HL-60 (cell line): Measurements from ENCODE around the gene PRAME.

Experiments used
- DNase-seq, 2 experiments: peaks; one replicate each; pipeline ENCODE4 v3.0.0-alpha.2; 2010 to 2020; ENCODE audit warnings: low read depth in 1 of 2, low spot score in 1 of 2
- H3K27ac ChIP-seq: fragments of 250-450 bp; sonication (Bioruptor Pico); replicated peaks from 2 replicates; pipeline ENCODE4 v1.5.1; 2020; ENCODE audit warnings: mild to moderate bottlenecking, moderate library complexity
- H3K27me3 ChIP-seq: fragments of 250-450 bp; sonication (Bioruptor Pico); 2 replicates; pipeline ENCODE4 v1.5.1; 2021; ENCODE audit warnings: mild to moderate bottlenecking, moderate library complexity; ENCODE audit not compliant: insufficient read depth, poor library complexity, severe bottlenecking
- H3K4me3 ChIP-seq: replicated peaks from 2 replicates; pipeline ENCODE4 v1.5.1; 2011; ENCODE audit warnings: mild to moderate bottlenecking, control low read depth, low read length; ENCODE audit not compliant: insufficient read depth
- GABPA ChIP-seq: IDR thresholded peaks from 2 replicates; pipeline ENCODE4 v1.6.1; 2012; ENCODE audit warnings: low read depth
- POLR2AphosphoS5 ChIP-seq: IDR thresholded peaks from 2 replicates; pipeline ENCODE4 v1.6.1; 2012; ENCODE audit warnings: low read depth
- SPI1 ChIP-seq: IDR thresholded peaks from 2 replicates; pipeline ENCODE4 v1.6.1; 2012; ENCODE audit warnings: low read depth, mild to moderate bottlenecking, borderline replicate concordance
- TF ChIP-seq, protein P1 (sequence below): IDR thresholded peaks from 2 replicates; pipeline ENCODE4 v1.6.1; 2012; ENCODE audit warnings: low read depth; ENCODE audit not compliant: insufficient replicate concordance
- TF ChIP-seq, protein P2 (sequence below): IDR thresholded peaks from one replicate; pipeline ENCODE4 v1.5.1; 2011; ENCODE audit warnings: low read length, control low read depth, inconsistent platforms; ENCODE audit not compliant: insufficient read depth

PRAME gene

GRCh38 chr22:22588485-22589164 lies 29.6 kb upstream of the PRAME start:
- DNase-seq = no peak
- TF ChIP-seq POLR2AphosphoS5 (no peak), GABPA (no peak)
- TF ChIP-seq, protein P1, sequence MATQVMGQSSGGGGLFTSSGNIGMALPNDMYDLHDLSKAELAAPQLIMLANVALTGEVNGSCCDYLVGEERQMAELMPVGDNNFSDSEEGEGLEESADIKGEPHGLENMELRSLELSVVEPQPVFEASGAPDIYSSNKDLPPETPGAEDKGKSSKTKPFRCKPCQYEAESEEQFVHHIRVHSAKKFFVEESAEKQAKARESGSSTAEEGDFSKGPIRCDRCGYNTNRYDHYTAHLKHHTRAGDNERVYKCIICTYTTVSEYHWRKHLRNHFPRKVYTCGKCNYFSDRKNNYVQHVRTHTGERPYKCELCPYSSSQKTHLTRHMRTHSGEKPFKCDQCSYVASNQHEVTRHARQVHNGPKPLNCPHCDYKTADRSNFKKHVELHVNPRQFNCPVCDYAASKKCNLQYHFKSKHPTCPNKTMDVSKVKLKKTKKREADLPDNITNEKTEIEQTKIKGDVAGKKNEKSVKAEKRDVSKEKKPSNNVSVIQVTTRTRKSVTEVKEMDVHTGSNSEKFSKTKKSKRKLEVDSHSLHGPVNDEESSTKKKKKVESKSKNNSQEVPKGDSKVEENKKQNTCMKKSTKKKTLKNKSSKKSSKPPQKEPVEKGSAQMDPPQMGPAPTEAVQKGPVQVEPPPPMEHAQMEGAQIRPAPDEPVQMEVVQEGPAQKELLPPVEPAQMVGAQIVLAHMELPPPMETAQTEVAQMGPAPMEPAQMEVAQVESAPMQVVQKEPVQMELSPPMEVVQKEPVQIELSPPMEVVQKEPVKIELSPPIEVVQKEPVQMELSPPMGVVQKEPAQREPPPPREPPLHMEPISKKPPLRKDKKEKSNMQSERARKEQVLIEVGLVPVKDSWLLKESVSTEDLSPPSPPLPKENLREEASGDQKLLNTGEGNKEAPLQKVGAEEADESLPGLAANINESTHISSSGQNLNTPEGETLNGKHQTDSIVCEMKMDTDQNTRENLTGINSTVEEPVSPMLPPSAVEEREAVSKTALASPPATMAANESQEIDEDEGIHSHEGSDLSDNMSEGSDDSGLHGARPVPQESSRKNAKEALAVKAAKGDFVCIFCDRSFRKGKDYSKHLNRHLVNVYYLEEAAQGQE = no peak
- TF ChIP-seq, protein P2, sequence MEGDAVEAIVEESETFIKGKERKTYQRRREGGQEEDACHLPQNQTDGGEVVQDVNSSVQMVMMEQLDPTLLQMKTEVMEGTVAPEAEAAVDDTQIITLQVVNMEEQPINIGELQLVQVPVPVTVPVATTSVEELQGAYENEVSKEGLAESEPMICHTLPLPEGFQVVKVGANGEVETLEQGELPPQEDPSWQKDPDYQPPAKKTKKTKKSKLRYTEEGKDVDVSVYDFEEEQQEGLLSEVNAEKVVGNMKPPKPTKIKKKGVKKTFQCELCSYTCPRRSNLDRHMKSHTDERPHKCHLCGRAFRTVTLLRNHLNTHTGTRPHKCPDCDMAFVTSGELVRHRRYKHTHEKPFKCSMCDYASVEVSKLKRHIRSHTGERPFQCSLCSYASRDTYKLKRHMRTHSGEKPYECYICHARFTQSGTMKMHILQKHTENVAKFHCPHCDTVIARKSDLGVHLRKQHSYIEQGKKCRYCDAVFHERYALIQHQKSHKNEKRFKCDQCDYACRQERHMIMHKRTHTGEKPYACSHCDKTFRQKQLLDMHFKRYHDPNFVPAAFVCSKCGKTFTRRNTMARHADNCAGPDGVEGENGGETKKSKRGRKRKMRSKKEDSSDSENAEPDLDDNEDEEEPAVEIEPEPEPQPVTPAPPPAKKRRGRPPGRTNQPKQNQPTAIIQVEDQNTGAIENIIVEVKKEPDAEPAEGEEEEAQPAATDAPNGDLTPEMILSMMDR = no peak
- Histone ChIP-seq H3K27me3 (peaks cover 7% of the 10 kb centered on the region), H3K27ac (no peak overlapping the region), H3K4me3 (no peak overlapping the region)

DNA sequence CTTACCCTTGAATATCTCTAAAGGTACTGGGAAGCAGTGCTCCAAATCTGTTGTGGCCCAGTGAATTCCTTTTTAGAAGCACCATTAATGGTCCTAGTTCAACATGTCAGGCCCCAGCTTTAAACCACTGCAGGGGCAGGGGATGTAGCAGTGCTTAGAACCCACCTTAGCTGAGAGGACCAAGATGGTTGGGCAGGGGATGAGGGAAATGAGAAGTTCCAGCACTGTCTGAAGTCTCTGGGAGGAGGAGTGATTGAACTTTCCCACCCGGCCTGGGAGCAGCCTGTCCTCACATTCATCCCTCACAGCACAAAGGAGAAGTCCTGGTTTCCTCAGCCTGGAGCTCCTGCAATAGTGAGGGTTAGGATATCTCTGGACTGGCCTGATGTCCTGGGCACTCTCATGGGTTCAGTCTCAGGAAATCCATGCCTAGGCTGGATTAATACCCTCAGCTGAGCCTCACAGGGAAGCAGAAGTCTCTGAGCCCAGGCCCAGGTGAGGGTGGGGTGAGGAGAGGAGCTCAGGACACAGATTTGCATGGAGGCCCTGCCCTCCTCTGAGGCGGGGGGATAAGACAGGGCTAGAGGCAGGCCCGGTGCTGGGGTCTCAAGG lies 28.6 kb upstream of the PRAME start:
- peaks cover 7% of the 10 kb centered on the region for H3K27me3 ChIP-seq
- DNase-seq = no peak
- H3K27ac ChIP-seq = no peak overlapping the region
- TF ChIP-seq SPI1 = no peak
- TF ChIP-seq GABPA = no peak
- TF ChIP-seq, protein P2 = no peak
- H3K4me3 ChIP-seq = no peak overlapping the region

GRCh38 chr22:22584722-22585121 lies 25.7 kb upstream of the PRAME start:
- Histone ChIP-seq H3K4me3 (no peak overlapping the region), H3K27me3 (peaks cover 10% of the 10 kb centered on the region), H3K27ac (no peak overlapping the region)
- TF ChIP-seq SPI1 (no peak), GABPA (no peak), POLR2AphosphoS5 (no peak)
- TF ChIP-seq, protein P2 = no peak
- TF ChIP-seq, protein P1 = no peak
- no peak for DNase-seq
